Bladder microvascular endothelial cell (primary cell): Measurements from ENCODE around the gene NUP62. TPM values are rescaled to one million over a fixed set of nuclear protein-coding genes. Genes with fewer than 3 reads are reported as not detected.

Experiments used
- total RNA-seq: library from RNA; depleted of rRNA; stranded (reverse); fragments of >200 nt; gene quantifications from 2 replicates; pipeline ENCODE4 v1.2.3, GENCODE V29; 2014

The NUP62 gene, protein sequence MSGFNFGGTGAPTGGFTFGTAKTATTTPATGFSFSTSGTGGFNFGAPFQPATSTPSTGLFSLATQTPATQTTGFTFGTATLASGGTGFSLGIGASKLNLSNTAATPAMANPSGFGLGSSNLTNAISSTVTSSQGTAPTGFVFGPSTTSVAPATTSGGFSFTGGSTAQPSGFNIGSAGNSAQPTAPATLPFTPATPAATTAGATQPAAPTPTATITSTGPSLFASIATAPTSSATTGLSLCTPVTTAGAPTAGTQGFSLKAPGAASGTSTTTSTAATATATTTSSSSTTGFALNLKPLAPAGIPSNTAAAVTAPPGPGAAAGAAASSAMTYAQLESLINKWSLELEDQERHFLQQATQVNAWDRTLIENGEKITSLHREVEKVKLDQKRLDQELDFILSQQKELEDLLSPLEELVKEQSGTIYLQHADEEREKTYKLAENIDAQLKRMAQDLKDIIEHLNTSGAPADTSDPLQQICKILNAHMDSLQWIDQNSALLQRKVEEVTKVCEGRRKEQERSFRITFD
- total RNA-seq = 21.0 and 49.7 TPM in 2 replicates

GRCh38 chr19:49929121-49929610, at the start of gene NUP62, which contains the start of gene ATF5:
TSS of gene NUP62 (minus strand) at chr19:49929504. CDS start at chr19:49909807, 19,697 bp downstream.
TSS of gene ATF5 (plus strand) at chr19:49929205. CDS start at chr19:49930851, 1,646 bp downstream.

GRCh38 chr19:49960980-49961379, 31.7 kb upstream of the NUP62 start, which contains the start of gene SIGLEC11:
TSS of gene SIGLEC11 (minus strand) at chr19:49961172. CDS start at chr19:49961081, 91 bp downstream.

GRCh38 chr19:49896863-49897621, 32.3 kb downstream of the NUP62 start, which contains the start of gene IL4I1:
TSS of gene IL4I1 (minus strand) at chr19:49896887. CDS start at chr19:49896160, 727 bp downstream.

DNA sequence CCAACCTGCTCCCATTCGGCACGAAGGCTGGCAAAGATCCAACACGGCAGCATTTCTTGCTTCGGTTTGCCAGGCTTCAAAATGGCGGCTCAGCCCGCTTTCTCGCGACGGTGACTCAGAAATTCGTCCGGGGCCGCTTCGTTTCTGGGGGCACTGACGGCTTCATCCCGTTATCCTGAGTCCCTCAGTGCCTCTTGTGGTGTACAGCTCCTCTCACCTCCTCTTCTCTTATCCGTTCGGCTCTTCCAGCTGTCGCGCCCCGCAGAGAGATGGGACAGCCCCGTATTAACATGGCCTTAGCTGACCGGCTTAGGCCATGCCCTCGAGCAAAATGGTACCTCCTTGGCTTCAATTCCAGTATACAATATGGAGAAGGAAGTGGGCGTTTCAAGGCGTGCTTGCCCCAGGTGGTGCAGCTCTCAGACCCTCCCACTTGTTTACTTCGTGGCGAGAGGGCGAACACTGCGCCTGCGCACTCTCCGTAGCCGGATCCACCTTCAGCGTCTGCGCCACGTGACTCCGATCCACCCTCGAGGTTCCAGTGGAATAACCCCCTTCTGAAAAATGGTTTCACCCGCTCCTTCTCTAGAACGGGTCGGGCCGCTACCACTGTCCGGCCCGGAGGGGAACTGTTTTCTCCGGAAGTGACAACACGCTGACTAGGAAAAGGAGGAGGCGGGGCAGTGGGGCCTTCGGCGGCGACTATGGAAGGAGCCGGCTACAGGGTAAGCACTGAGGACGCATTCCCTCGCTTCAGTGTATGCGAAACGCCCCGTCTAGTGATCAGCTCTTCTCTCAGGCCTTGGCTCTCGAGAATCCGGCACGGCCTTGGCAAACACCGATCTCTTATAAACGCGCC, 52.1 kb downstream of the NUP62 start, which contains the start of the genes AKT1S1 and TBC1D17:
TSS of gene AKT1S1 (minus strand) at position 336 of the 859 bp plus-strand sequence. CDS start 4,060 bp downstream, outside the sequence.
TSS of gene TBC1D17 (plus strand) at position 683 of the 859 bp plus-strand sequence. CDS start at position 705, 22 bp downstream.

DNA sequence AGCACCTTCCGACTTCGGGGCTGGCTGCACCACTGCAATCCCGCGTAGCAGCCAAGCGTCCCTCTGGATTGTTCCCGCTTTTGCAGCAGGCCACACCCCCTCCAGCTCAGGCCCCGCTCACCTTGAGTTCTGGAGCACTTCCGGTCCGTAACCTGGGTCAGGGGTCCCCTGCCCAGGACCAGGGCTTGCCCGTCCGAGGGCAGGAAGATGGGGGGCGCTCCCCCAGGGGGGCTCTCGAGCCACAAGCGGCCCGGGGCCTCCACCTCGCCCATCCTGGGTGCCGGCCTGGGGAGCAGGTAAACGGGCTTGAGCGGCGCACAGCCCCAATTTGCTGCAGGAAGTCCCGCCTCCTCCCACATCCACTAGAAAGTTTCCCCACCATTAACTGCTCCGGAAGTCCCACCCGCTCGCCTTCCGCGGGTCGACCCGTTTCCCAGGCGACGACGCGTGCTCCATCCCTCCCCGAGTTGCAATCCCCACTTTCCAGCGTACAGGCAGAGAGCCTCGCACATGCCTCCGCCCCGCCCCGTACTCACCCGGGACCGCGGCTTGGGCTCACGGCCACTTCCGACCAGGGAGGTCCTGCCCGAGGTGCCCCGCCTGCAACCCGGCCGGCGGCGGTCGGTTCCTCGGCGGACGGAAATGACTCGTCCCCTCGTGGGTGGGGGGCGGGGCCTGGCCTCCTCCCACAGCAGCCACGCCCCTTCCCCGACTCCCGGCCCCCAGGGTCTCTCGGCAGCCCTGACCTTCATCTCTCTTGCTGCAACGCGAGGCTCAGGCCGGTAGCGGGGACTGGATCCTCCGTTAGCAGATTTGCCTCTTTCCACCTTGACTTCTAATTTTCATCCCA, 62.1 kb downstream of the NUP62 start, which contains the start of gene PNKP:
TSS of gene PNKP (minus strand) at position 644 of the 850 bp plus-strand sequence. CDS start at position 272, 372 bp downstream.

Other genes with a start within 250 kb of the NUP62 start
- 0.63 and 3.2 TPM in 2 replicates for gene ADM5, start 239.9 kb downstream of the NUP62 start, total RNA-seq
- gene CPT1C, start 238.4 kb downstream of the NUP62 start, total RNA-seq = 22.8 and 24.9 TPM in 2 replicates
- not detected in 2 replicates for gene TSKS, start 166.2 kb downstream of the NUP62 start, total RNA-seq
- gene AP2A1, start 162.5 kb downstream of the NUP62 start, total RNA-seq = 46.6 and 81.9 TPM in 2 replicates
- gene FUZ, start 116.2 kb downstream of the NUP62 start, total RNA-seq = 19.3 and 20.0 TPM in 2 replicates
- 9.7 and 25.1 TPM in 2 replicates for gene MED25, start 111.2 kb downstream of the NUP62 start, total RNA-seq
- 37.2 and 79.3 TPM in 2 replicates for gene PTOV1, start 78.3 kb downstream of the NUP62 start, total RNA-seq
- 32.1 and 46.5 TPM in 2 replicates for gene PNKP, start 61.9 kb downstream of the NUP62 start, total RNA-seq
- 6.6 and 12.7 TPM in 2 replicates for gene AKT1S1, start 52.1 kb downstream of the NUP62 start, total RNA-seq
- gene TBC1D17, start 51.8 kb downstream of the NUP62 start, total RNA-seq = 7.8 and 10.9 TPM in 2 replicates
- 4.0 and 7.0 TPM in 2 replicates for gene IL4I1, start 32.6 kb downstream of the NUP62 start, total RNA-seq
- gene ATF5, start 299 bp downstream of the NUP62 start, total RNA-seq = 3.4 and 5.8 TPM in 2 replicates
- not detected in 2 replicates for gene SIGLEC11, start 31.7 kb upstream of the NUP62 start, total RNA-seq
- gene VRK3, start 95.9 kb upstream of the NUP62 start, total RNA-seq = 15.2 and 20.6 TPM in 2 replicates
- 6.2 and 7.6 TPM in 2 replicates for gene ZNF473, start 96.5 kb upstream of the NUP62 start, total RNA-seq
- gene IZUMO2, start 233.8 kb upstream of the NUP62 start, total RNA-seq = not detected in 2 replicates